NCI-H526 (cell line): ENCODE results near the gene FBXO40.

Experiments
- DNase-seq, 2 experiments: peaks; one replicate each; lab custom pipeline; 2025; lab: John Stamatoyannopoulos, UW

FBXO40 gene

GRCh38 chr3:121619691-121620090 lies 26.5 kb downstream of the FBXO40 start:
- DNase-seq = no peak

GRCh38 chr3:121621491-121621890 lies 28.3 kb downstream of the FBXO40 start:
- no peak for DNase-seq

GRCh38 chr3:121624147-121624899 lies 31.1 kb downstream of the FBXO40 start:
- DNase-seq = no peak

GRCh38 chr3:121626495-121626894 lies 33.3 kb downstream of the FBXO40 start:
- no peak for DNase-seq

DNA sequence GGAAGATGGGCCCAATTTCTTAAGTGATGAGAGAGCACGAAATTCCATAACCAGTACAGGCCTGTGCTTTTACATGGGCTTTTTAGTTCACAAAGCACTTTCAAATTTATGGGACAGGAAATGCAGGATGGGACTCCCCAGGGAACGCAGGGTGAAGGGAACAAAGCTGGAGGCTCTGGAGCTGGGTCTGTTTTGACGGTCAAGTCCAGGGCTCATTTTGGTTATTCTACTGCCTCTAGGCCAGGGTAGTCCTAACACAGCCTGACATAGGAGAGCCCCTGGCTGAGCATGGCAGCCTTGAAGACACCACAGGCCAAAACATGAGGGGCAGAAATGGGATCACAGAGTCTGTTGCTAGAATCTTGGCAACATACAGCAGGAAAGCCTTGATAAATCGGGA lies 34.0 kb downstream of the FBXO40 start:
- no peak for DNase-seq

DNA sequence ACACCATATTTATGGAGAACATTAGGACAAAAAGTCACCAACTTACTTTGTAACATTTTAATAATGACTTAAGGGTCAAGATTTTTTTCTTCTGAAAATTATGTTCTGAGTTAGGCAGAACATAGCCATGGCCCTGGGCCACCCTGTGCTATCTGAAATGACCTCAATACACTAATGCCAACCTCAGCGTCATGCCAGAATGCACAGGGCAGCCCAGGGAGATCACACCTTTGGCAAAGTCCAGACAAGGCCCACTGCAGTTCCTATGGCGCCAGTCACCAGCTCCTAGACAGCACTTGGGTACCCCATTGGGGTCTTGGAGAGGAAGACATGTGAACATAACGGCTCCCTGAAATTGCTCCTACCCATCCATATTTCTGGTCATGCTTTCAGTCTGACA lies 34.4 kb downstream of the FBXO40 start:
- no peak for DNase-seq

DNA sequence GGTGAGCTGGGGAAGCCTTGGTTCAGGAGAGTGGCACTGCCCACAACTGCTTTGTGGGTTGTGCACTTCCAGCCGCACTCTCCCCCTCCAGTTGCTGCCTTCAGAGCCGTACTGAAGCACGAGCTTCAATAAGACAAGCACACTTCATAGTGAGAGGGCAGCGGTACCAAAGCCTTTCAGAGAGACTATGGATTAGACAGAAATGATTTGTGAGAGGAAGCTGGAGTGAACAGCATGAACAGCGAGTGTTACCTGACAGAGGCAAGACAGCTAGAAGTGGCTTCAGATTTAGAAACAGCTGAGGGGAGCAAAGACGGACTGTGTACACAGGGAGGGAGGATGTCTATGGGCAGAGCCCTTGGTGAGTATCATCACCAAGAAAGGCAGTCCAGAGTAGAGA lies 36.4 kb downstream of the FBXO40 start:
- DNase-seq = no peak

- no peak for DNase-seq
Measured at GRCh38 chr3:121630355-121630754, 37.2 kb downstream of the FBXO40 start.

- DNase-seq = no peak
Measured at GRCh38 chr3:121637922-121638321, 44.7 kb downstream of the FBXO40 start.

GRCh38 chr3:121641127-121641526 lies 47.9 kb downstream of the FBXO40 start:
- no peak for DNase-seq

- no peak for DNase-seq
Measured at GRCh38 chr3:121642601-121643314, 49.6 kb downstream of the FBXO40 start.

DNA sequence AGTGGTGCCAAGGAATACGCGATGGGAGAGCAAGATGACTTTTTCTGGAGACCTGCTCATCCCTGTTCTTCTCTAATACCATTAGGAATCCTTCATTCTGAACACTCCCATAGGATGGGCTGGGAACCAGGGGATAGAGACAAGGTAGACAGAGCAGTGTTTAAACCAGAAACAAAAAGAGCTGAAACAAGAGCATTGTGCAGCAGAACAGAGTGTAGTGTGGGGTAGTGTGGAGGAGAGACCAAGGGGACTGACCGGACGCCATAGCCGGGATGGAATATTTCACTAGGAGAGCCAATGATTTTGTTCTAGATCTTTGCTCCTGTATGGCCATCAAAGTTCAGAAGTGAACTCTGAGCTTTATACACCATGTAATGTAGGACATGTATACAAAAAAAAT lies 51.9 kb downstream of the FBXO40 start:
- no peak for DNase-seq

DNA sequence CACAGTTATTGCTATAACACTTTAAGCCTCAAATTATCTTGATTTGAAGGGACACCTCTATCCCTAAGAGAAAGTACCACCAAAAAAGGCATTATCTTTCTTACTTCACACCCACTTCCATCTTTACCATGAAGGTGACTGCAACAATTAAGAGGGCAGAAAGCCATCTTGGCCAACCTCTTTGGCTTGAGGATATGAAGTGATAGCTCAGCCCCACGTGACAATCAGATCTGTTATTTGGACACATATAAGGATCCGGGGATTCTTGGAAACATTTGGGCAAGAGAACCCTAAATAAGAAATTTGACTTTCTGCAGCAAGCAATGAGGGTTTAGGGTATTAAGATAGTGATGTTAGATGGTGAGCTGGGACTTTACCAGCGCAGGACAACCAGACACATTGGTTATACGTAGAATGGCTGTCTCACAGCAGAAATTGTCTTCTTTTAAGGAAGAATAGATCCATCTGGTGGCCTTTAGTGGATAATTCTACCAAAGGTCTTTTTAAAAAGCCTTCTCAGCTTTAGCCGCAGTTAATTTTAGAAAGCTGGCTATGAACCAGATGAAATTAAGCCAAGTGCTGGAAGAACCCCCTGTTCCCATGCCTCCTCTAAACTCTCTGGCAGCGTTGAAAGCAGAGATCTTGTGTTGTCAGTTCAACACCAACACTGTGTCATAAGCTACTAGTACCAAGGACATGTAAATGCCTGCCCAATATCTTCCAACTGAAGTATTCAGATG lies 55.2 kb downstream of the FBXO40 start:
- peak in 1 of 2 experiments; percentile 5 for DNase-seq

- no peak for DNase-seq
Measured at GRCh38 chr3:121649645-121650044, 56.5 kb downstream of the FBXO40 start.

- no peak for DNase-seq
Measured at GRCh38 chr3:121651684-121652083, 58.5 kb downstream of the FBXO40 start.

GRCh38 chr3:121654493-121655385 lies 61.6 kb downstream of the FBXO40 start:
- DNase-seq = no peak

GRCh38 chr3:121658716-121659435 lies 65.7 kb downstream of the FBXO40 start:
- DNase-seq = no peak

GRCh38 chr3:121659586-121659985 lies 66.4 kb downstream of the FBXO40 start:
- no peak for DNase-seq

DNA sequence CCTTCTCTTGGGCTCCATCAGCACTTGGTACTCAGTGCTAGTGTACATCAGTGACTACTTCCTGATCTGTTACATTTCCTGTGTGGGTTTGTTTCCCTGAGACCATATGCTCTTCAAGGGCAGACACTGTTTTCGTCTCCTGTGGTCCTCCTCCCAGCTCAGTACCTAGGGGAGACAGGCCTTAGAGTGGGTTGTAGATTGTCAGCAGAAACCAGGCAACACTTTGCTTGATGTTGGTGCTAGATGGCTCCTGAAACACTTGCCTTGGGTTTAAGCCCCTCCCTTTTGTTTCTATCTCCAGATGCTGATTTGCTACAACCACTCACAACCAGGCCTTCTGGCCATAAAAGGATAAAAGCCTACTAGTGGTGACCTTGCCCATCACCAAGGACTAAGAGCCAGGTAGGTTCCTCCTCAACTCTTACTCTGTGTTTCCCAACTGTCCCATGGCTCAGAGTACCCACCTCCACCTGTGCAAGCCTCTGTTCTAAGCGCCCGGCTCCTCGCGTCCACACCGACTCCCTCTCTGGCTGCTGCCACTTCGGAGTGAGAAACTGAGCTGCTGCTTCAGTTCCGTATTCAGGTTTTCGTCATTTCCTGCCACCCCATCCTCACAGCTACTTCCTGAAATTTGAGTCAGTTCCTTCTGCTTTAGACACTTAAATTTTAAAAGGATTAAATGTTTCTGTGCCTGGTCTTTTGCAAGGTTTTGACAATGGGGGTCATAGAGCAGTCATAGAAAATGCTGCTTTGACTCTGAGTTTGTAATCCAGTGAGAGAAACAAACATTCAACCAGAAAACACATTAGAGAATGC lies 67.4 kb downstream of the FBXO40 start, which contains the start of gene HCLS1:
Gene HCLS1, minus strand, starts transcription at position 548 of the 816 bp plus-strand sequence. CDS start 2,556 bp downstream, outside the sequence.
- no peak for DNase-seq

DNA sequence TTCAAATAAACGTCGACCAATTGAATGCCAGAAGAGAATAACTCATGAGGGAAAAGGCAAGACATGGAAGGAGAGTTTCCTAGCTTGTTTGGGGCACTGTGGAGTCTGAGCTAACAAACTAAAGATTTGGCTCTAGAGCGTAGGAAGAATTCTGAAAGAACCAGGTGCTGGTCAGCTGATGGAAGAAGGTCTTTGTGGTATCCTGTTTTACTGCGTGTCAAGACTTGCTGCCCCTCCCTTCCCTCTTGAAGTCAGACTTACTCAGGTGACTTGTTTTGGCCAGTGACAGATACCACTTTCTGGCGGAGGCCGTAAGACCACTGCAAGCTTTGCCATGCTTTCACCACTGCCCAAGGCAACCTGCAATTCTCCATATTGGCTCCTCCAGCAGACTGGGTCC lies 68.2 kb downstream of the FBXO40 start:
- no peak for DNase-seq
